Neural progenitor cell (in vitro differentiated cells): ENCODE results near the gene ARHGEF39. TPM values are rescaled to one million over a fixed set of nuclear protein-coding genes. Genes with fewer than 3 reads are reported as not detected.

ENCODE experiments used
- DNase-seq: peaks from one replicate; pipeline ENCODE4 v3.0.0-alpha.2; 2016; ENCODE audit warnings: low spot score
- H2AFZ ChIP-seq: fragments of 200-600 bp; sonication (generic); replicated peaks from 2 replicates; pipeline ENCODE4 v1.6.1; 2016; ENCODE audit warnings: antibody characterized with exemption
- H3F3A ChIP-seq: fragments of 200-600 bp; sonication (generic); 2 replicates; pipeline ENCODE4 v1.6.1; 2016; ENCODE audit warnings: antibody characterized with exemption, low read depth
- H3K27ac ChIP-seq: fragments of 200-600 bp; sonication (generic); 2 replicates; pipeline ENCODE4 v1.5.1; 2016; ENCODE audit warnings: mild to moderate bottlenecking
- H3K27me3 ChIP-seq: fragments of 200-600 bp; sonication (generic); 2 replicates; pipeline ENCODE4 v1.6.1; 2016; ENCODE audit warnings: mild to moderate bottlenecking, moderate library complexity
- H3K36me3 ChIP-seq: fragments of 200-600 bp; sonication (generic); 2 replicates; pipeline ENCODE4 v1.5.1; 2016
- H3K4me1 ChIP-seq: fragments of 200-600 bp; sonication (generic); 2 replicates; pipeline ENCODE4 v1.6.1; 2016; ENCODE audit warnings: mixed run types
- H3K4me2 ChIP-seq: fragments of 200-600 bp; sonication (generic); 2 replicates; pipeline ENCODE4 v1.6.1; 2016
- H3K4me3 ChIP-seq: fragments of 200-600 bp; sonication (generic); 2 replicates; pipeline ENCODE4 v1.5.1; 2016
- H3K79me2 ChIP-seq: fragments of 200-600 bp; sonication (generic); 2 replicates; pipeline ENCODE4 v1.6.1; 2016; ENCODE audit warnings: low read depth
- H3K9ac ChIP-seq: fragments of 200-600 bp; sonication (generic); 2 replicates; pipeline ENCODE4 v1.6.1; 2016
- H3K9me3 ChIP-seq: fragments of 200-600 bp; sonication (generic); 2 replicates; pipeline ENCODE4 v1.5.1; 2016; ENCODE audit warnings: low read depth
- H4K20me1 ChIP-seq: fragments of 200-600 bp; sonication (generic); 2 replicates; pipeline ENCODE4 v1.6.1; 2016; ENCODE audit warnings: low read depth
- H3K27ac Mint-ChIP-seq: 3 replicates; pipeline ENCODE4 v1.8.0; 2021; ENCODE audit warnings: mixed read lengths
- H3K27me3 Mint-ChIP-seq: 2 replicates; pipeline ENCODE4 v1.8.0; 2022; ENCODE audit warnings: low read depth, mild to moderate bottlenecking, inconsistent platforms, moderate library complexity, mixed read lengths; ENCODE audit not compliant: insufficient read depth
- H3K36me3 Mint-ChIP-seq: 3 replicates; pipeline ENCODE4 v1.8.0; 2021; ENCODE audit warnings: mixed read lengths
- H3K4me1 Mint-ChIP-seq: 3 replicates; pipeline ENCODE4 v1.8.0; 2021; ENCODE audit warnings: mixed read lengths
- H3K4me3 Mint-ChIP-seq: 3 replicates; pipeline ENCODE4 v1.8.0; 2021; ENCODE audit warnings: mild to moderate bottlenecking, moderate library complexity, mixed read lengths
- H3K9me3 Mint-ChIP-seq: 3 replicates; pipeline ENCODE4 v1.8.0; 2020; ENCODE audit warnings: mixed read lengths
- CTCF ChIP-seq: fragments of 200-600 bp; sonication (generic); IDR thresholded peaks from 2 replicates; pipeline ENCODE4 v1.5.1; 2017; ENCODE audit warnings: antibody characterized with exemption, mild to moderate bottlenecking
- EZH2 ChIP-seq: fragments of 200-600 bp; sonication (generic); IDR thresholded peaks from 2 replicates; pipeline ENCODE4 v1.6.1; 2017; ENCODE audit warnings: antibody characterized with exemption, mild to moderate bottlenecking, moderate library complexity
- EZH2phosphoT487 ChIP-seq: fragments of 200-600 bp; sonication (generic); IDR thresholded peaks from 2 replicates; pipeline ENCODE4 v1.6.1; 2017; ENCODE audit warnings: antibody characterized with exemption
- total RNA-seq: library from RNA; depleted of rRNA; stranded (reverse); fragments of >200 nt; gene quantifications from 2 replicates; pipeline ENCODE4 v1.2.3, GENCODE V29; 2015; ENCODE audit warnings: low replicate concordance

The ARHGEF39 gene
- total RNA-seq, 1 donor from 2014 or later, result 13.2 TPM

- Mint-ChIP-seq H3K36me3 (peaks cover 8% of the 10 kb centered on the region), H3K4me1 (peaks cover 36% of the 10 kb centered on the region), H3K9me3 (peaks cover 2% of the 10 kb centered on the region), H3K27me3 (peaks cover 7% of the 10 kb centered on the region), H3K4me3 (peak within 1 kb of the TSS; percentile 89), H3K27ac (peak within 1 kb of the TSS; percentile 61)
- Histone ChIP-seq H3K4me2 (peak within 1 kb of the TSS; percentile 89), H3K9me3 (no peaks in the 10 kb centered on the region), H3K36me3 (no peaks in the 10 kb centered on the region), H3K9ac (peak within 1 kb of the TSS; percentile 62), H3K79me2 (peaks cover 19% of the 10 kb centered on the region), H3K27me3 (no peaks in the 10 kb centered on the region), H4K20me1 (no peaks in the 10 kb centered on the region), H3K4me1 (peaks cover 10% of the 10 kb centered on the region), H3F3A (peaks cover 16% of the 10 kb centered on the region), H2AFZ (peak within 1 kb of the TSS; percentile 66), H3K27ac (no peak within 1 kb of the TSS), H3K4me3 (peak within 1 kb of the TSS; percentile 69)
- peak; percentile 78 for DNase-seq
- no peak for TF ChIP-seq EZH2
- TF ChIP-seq EZH2phosphoT487, result no peak
- TF ChIP-seq CTCF, result no peak
Observed at GRCh38 chr9:35689542-35690293, 24.7 kb upstream of the ARHGEF39 start, which contains the start of gene TPM2. TSS of gene TPM2 (minus strand) at chr9:35689925. CDS start at chr9:35689817, 108 bp downstream.

GRCh38 chr9:35688558-35689541 lies 23.9 kb upstream of the ARHGEF39 start:
- H3K27ac Mint-ChIP-seq, result peak overlapping the region; percentile 61
- peaks cover 36% of the 10 kb centered on the region for H3K4me1 Mint-ChIP-seq
- peak overlapping the region; percentile 82 for H3K4me3 Mint-ChIP-seq
- Histone ChIP-seq H3K4me2 (peak overlapping the region; percentile 89), H3K4me3 (peak overlapping the region; percentile 69), H3F3A (peaks cover 16% of the 10 kb centered on the region), H3K27me3 (no peaks in the 10 kb centered on the region), H4K20me1 (no peaks in the 10 kb centered on the region), H3K27ac (no peak overlapping the region), H3K9ac (peak overlapping the region; percentile 62), H3K4me1 (peaks cover 10% of the 10 kb centered on the region), H2AFZ (peak overlapping the region; percentile 66), H3K36me3 (no peaks in the 10 kb centered on the region), H3K9me3 (no peaks in the 10 kb centered on the region), H3K79me2 (peaks cover 19% of the 10 kb centered on the region)
- H3K27me3 Mint-ChIP-seq, result peaks cover 9% of the 10 kb centered on the region
- TF ChIP-seq EZH2phosphoT487, result no peak
- no peak for TF ChIP-seq CTCF
- TF ChIP-seq EZH2, result no peak
- DNase-seq, result no peak
- H3K36me3 Mint-ChIP-seq, result peaks cover 11% of the 10 kb centered on the region
- H3K9me3 Mint-ChIP-seq, result peaks cover 2% of the 10 kb centered on the region

GRCh38 chr9:35687972-35688557 lies 23.1 kb upstream of the ARHGEF39 start:
- Histone ChIP-seq H3K36me3 (no peaks in the 10 kb centered on the region), H2AFZ (no peak overlapping the region), H3K4me3 (no peak overlapping the region), H3K79me2 (peaks cover 19% of the 10 kb centered on the region), H3K4me2 (peak overlapping the region; percentile 89), H4K20me1 (no peaks in the 10 kb centered on the region), H3K9me3 (no peaks in the 10 kb centered on the region), H3K9ac (no peak overlapping the region), H3K4me1 (peaks cover 10% of the 10 kb centered on the region), H3K27ac (no peak overlapping the region), H3F3A (peaks cover 16% of the 10 kb centered on the region), H3K27me3 (no peaks in the 10 kb centered on the region)
- Mint-ChIP-seq H3K36me3 (peaks cover 15% of the 10 kb centered on the region), H3K4me1 (peaks cover 36% of the 10 kb centered on the region), H3K9me3 (peaks cover 2% of the 10 kb centered on the region), H3K27me3 (peaks cover 9% of the 10 kb centered on the region), H3K4me3 (peak overlapping the region; percentile 82), H3K27ac (no peak overlapping the region)
- no peak for DNase-seq
- TF ChIP-seq CTCF (no peak), EZH2phosphoT487 (no peak), EZH2 (no peak)
